Measurements from ENCODE around the gene PHTF1.

Gene PHTF1

GRCh38 chr1:113675302-113675701 lies 84.0 kb downstream of the PHTF1 start:
- no peaks in the 10 kb centered on the region for H3K79me2 ChIP-seq
- no peaks in the 10 kb centered on the region for H3K9me3 ChIP-seq (ENCODE audit: control insufficient read depth, low read length)
- H3K9ac ChIP-seq, result no peak overlapping the region
- no peak overlapping the region for H2AFZ ChIP-seq
- no peak for TF ChIP-seq CTCF (IDR thresholded peaks at IDR 0.05)
- no peak overlapping the region for H3K4me2 ChIP-seq (ENCODE audit: low read length)
- no peaks in the 10 kb centered on the region for H3K27me3 ChIP-seq (ENCODE audit: control insufficient read depth, insufficient read depth, low read length)
- no peaks in the 10 kb centered on the region for H3K36me3 ChIP-seq (ENCODE audit: control insufficient read depth, insufficient read depth, low read length)
- H3K4me1 ChIP-seq, result peaks cover 4% of the 10 kb centered on the region
- H3K4me3 ChIP-seq (ENCODE audit: low read depth, low read length), result no peak overlapping the region
- H3K27ac ChIP-seq, result no peak overlapping the region

- no peaks in the 10 kb centered on the region for H3K79me2 ChIP-seq
- H3K9ac ChIP-seq, result no peak overlapping the region
- no peak overlapping the region for H2AFZ ChIP-seq
- no peak overlapping the region for H3K4me3 ChIP-seq (ENCODE audit: low read depth, low read length)
- no peaks in the 10 kb centered on the region for H3K9me3 ChIP-seq (ENCODE audit: control insufficient read depth, low read length)
- peaks cover 4% of the 10 kb centered on the region for H3K4me1 ChIP-seq
- H3K4me2 ChIP-seq (ENCODE audit: low read length), result no peak overlapping the region
- no peaks in the 10 kb centered on the region for H3K27me3 ChIP-seq (ENCODE audit: control insufficient read depth, insufficient read depth, low read length)
- no peak overlapping the region for H3K27ac ChIP-seq
- TF ChIP-seq CTCF (IDR thresholded peaks at IDR 0.05), result no peak
- no peaks in the 10 kb centered on the region for H3K36me3 ChIP-seq (ENCODE audit: control insufficient read depth, insufficient read depth, low read length)
Measured at GRCh38 chr1:113674591-113674990, 84.7 kb downstream of the PHTF1 start.

GRCh38 chr1:113672491-113672890 lies 86.8 kb downstream of the PHTF1 start:
- peaks cover 4% of the 10 kb centered on the region for H3K4me1 ChIP-seq
- H3K27ac ChIP-seq, result no peak overlapping the region
- no peak overlapping the region for H2AFZ ChIP-seq
- no peak overlapping the region for H3K4me3 ChIP-seq (ENCODE audit: low read depth, low read length)
- no peaks in the 10 kb centered on the region for H3K79me2 ChIP-seq
- H3K4me2 ChIP-seq (ENCODE audit: low read length), result no peak overlapping the region
- no peaks in the 10 kb centered on the region for H3K36me3 ChIP-seq (ENCODE audit: control insufficient read depth, insufficient read depth, low read length)
- no peak for TF ChIP-seq CTCF (IDR thresholded peaks at IDR 0.05)
- H3K9ac ChIP-seq, result no peak overlapping the region
- no peaks in the 10 kb centered on the region for H3K9me3 ChIP-seq (ENCODE audit: control insufficient read depth, low read length)
- H3K27me3 ChIP-seq (ENCODE audit: control insufficient read depth, insufficient read depth, low read length), result no peaks in the 10 kb centered on the region

GRCh38 chr1:113670650-113671049 lies 88.6 kb downstream of the PHTF1 start:
- no peak overlapping the region for H3K4me2 ChIP-seq (ENCODE audit: low read length)
- H3K9me3 ChIP-seq (ENCODE audit: control insufficient read depth, low read length), result no peaks in the 10 kb centered on the region
- no peaks in the 10 kb centered on the region for H3K79me2 ChIP-seq
- H2AFZ ChIP-seq, result no peak overlapping the region
- H3K4me3 ChIP-seq (ENCODE audit: low read depth, low read length), result no peak overlapping the region
- no peak overlapping the region for H3K9ac ChIP-seq
- no peaks in the 10 kb centered on the region for H3K27me3 ChIP-seq (ENCODE audit: control insufficient read depth, insufficient read depth, low read length)
- no peak for TF ChIP-seq CTCF (IDR thresholded peaks at IDR 0.05)
- no peak overlapping the region for H3K27ac ChIP-seq
- H3K4me1 ChIP-seq, result no peaks in the 10 kb centered on the region
- no peaks in the 10 kb centered on the region for H3K36me3 ChIP-seq (ENCODE audit: control insufficient read depth, insufficient read depth, low read length)

GRCh38 chr1:113669988-113670387 lies 89.3 kb downstream of the PHTF1 start:
- Histone ChIP-seq H3K9ac (no peak overlapping the region), H3K4me3 (ENCODE audit: low read depth, low read length) (no peak overlapping the region), H3K27ac (no peak overlapping the region), H3K4me1 (no peaks in the 10 kb centered on the region), H3K27me3 (ENCODE audit: control insufficient read depth, insufficient read depth, low read length) (no peaks in the 10 kb centered on the region), H3K36me3 (ENCODE audit: control insufficient read depth, insufficient read depth, low read length) (no peaks in the 10 kb centered on the region), H3K4me2 (ENCODE audit: low read length) (no peak overlapping the region), H2AFZ (no peak overlapping the region), H3K9me3 (ENCODE audit: control insufficient read depth, low read length) (no peaks in the 10 kb centered on the region), H3K79me2 (no peaks in the 10 kb centered on the region)
- TF ChIP-seq CTCF (IDR thresholded peaks at IDR 0.05), result no peak
